Bronchial epithelial cell (primary cell): Measurements from ENCODE around the gene ARHGEF38. TPM values are rescaled to one million over a fixed set of nuclear protein-coding genes. Genes with fewer than 3 reads are reported as not detected.
"Not testable (repeated sequence)": the region's sequence is repeated elsewhere in the genome, so short reads cannot be mapped to it uniquely, and the experiment has no call there.

ENCODE experiments used
- DNase-seq: peaks from one replicate; pipeline ENCODE4 v3.0.0-alpha.2; 2010; ENCODE audit warnings: low read depth
- FAIRE-seq: peaks from 2 replicates; lab custom pipeline; 2011; peaks lifted over from hg19 to GRCh38; lab: Jason Lieb, UNC
- H3K27me3 ChIP-seq: 2 replicates; pipeline ENCODE4 v1.5.1; 2011; ENCODE audit warnings: low read length; ENCODE audit not compliant: control insufficient read depth, insufficient read depth
- H3K36me3 ChIP-seq: 2 replicates; pipeline ENCODE4 v1.5.1; 2011; ENCODE audit warnings: low read length; ENCODE audit not compliant: control insufficient read depth, insufficient read depth
- H3K4me3 ChIP-seq: 2 replicates; pipeline ENCODE4 v1.5.1; 2011; ENCODE audit warnings: mild to moderate bottlenecking, low read depth, low read length, control low read depth
- total RNA-seq: library from RNA; depleted of rRNA; stranded (reverse); fragments of >200 nt; gene quantifications from 2 replicates; pipeline ENCODE4 v1.2.1, GENCODE V29; 2014
- TF ChIP-seq, protein P1 (sequence below): IDR thresholded peaks from 2 replicates; pipeline ENCODE4 v1.5.1; 2011; ENCODE audit warnings: mild to moderate bottlenecking, moderate library complexity, low read length, control low read depth, inconsistent platforms; ENCODE audit not compliant: insufficient read depth, severe bottlenecking

The ARHGEF38 gene
- total RNA-seq, 1 donor from 2014 or later: not detected

- DNase-seq (peak; percentile 60), FAIRE-seq (no peak)
- TF ChIP-seq, protein P1, sequence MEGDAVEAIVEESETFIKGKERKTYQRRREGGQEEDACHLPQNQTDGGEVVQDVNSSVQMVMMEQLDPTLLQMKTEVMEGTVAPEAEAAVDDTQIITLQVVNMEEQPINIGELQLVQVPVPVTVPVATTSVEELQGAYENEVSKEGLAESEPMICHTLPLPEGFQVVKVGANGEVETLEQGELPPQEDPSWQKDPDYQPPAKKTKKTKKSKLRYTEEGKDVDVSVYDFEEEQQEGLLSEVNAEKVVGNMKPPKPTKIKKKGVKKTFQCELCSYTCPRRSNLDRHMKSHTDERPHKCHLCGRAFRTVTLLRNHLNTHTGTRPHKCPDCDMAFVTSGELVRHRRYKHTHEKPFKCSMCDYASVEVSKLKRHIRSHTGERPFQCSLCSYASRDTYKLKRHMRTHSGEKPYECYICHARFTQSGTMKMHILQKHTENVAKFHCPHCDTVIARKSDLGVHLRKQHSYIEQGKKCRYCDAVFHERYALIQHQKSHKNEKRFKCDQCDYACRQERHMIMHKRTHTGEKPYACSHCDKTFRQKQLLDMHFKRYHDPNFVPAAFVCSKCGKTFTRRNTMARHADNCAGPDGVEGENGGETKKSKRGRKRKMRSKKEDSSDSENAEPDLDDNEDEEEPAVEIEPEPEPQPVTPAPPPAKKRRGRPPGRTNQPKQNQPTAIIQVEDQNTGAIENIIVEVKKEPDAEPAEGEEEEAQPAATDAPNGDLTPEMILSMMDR: no peak
- H3K27me3 ChIP-seq: no peaks in the 10 kb centered on the region
- H3K4me3 ChIP-seq: no peak overlapping the region
- peaks cover 1% of the 10 kb centered on the region for H3K36me3 ChIP-seq
Measured at GRCh38 chr4:105725623-105726022, 173.2 kb downstream of the ARHGEF38 start.

DNA sequence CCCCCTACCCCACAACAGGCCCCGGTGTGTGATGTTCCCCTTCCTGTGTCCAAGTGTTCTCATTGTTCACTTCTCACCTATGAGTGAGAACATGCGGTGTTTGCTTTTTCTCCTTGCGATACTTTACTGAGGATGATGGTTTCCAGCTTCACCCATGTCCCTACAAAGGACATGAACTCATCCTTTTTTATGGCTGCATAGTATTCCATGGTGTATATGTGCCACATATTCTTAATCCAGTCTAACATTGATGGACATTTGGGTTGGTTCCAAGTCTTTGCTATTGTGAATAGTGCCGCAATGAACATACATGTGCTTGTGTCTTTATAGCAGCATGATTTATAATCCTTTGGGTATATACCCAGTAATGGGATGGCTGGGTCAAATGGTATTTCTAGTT lies 177.5 kb downstream of the ARHGEF38 start:
- not testable (repeated sequence) for DNase-seq, H3K27me3 ChIP-seq, FAIRE-seq, H3K4me3 ChIP-seq, H3K36me3 ChIP-seq

Other genes starting within 250 kb of the ARHGEF38 start
- 91.1 and 97.3 TPM in 2 replicates for gene PPA2, start 78.6 kb upstream of the ARHGEF38 start, total RNA-seq
- 24.7 and 30.0 TPM in 2 replicates for gene INTS12, start 156.1 kb downstream of the ARHGEF38 start, total RNA-seq
- 13.7 and 17.1 TPM in 2 replicates for gene GSTCD, start 156.2 kb downstream of the ARHGEF38 start, total RNA-seq